Erythroblast (primary cell): ENCODE measurements around the gene CBX7.

Source experiments
- GATA1 ChIP-seq: IDR thresholded peaks from 2 replicates; pipeline ENCODE4 v1.6.1; 2011; ENCODE audit warnings: low read depth, mild to moderate bottlenecking, control low read depth, low read length, moderate library complexity
- POLR2A ChIP-seq: IDR thresholded peaks from 2 replicates; pipeline ENCODE4 v1.6.1; 2011; ENCODE audit warnings: mild to moderate bottlenecking, low read length

DNA sequence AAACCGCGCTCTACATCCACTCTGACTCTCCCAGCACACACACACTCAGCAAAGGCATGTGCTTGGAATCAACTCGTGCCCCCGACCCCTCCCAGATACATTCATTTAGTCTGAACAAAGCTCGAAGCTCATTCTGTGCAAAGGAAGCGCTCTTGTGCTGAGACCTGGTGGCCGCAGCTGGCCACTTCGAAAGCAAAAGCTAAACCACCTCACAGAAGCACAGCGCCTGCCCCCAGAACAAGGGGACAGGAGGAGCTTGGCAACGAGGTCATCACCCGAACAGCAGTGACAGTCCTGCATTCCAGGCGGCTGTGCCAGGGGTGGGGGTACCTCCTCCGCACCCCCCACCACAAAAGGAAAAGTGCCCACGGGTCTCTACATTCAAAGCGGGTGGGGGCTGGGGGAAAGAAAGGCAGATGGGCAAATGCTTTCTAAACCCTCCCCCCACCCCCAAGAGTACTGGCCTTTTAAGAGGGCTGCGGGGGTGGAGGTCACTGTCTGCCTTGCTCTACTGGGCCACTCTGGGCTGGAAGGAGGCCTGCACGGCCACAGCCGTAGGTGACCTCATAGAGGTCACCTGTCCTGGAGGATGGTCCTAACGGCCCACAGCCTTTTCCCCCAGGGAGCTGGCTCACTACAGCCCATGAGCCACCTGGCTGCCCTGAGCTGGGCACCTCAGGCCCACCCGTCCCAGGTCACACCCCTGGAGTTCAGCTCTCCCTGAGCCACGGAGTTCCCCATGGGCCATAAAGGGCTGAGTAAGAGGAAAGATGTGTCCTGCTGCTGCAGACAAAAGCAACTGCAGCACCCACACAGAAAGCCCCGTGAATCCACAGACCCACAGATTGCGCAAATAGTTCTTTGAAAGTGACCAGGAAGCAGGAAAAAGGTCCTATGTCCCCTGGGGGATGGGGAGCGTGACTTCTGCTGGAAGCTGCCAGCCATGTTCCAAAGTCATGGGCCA is 21.3 kb downstream of the CBX7 start:
- TF ChIP-seq POLR2A, result no peak
- no peak for TF ChIP-seq GATA1
